Myocyte (in vitro differentiated cells): ENCODE data around the gene PPP5C. TPM values are rescaled to one million over a fixed set of nuclear protein-coding genes. Genes with fewer than 3 reads are reported as not detected.
"Not testable (repeated sequence)": the region's sequence is repeated elsewhere in the genome, so short reads cannot be mapped to it uniquely, and the experiment has no call there.

ENCODE experiments used
- DNase-seq: peaks from one replicate; pipeline ENCODE4 v3.0.0-alpha.2; 2012; ENCODE audit warnings: low read depth
- total RNA-seq: library from RNA; depleted of rRNA; stranded (reverse); fragments of >200 nt; gene quantifications from 2 replicates; pipeline ENCODE4 v1.2.3, GENCODE V29; 2014

The PPP5C gene
- total RNA-seq, 1 donor from 2014 or later: 71.6 TPM

DNA sequence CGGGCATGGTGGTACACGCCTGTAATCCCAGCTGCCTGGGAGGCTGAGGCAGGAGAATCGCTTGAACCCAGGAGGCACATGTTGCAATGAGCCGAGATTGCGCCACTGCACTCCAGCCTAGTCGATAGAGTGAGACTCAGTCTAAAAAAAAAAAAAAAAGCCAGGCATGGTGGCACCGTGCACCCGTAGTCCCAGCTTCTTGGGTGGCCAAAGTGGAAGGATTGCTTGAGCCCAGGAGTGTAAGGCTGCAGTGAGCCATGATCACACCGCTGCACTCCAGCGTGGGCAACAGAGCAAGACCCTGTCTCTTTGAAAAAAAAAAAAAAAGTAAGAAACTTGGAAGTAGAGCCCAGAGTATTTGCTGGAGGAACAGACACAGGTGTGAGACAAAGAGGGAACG lies 38.7 kb downstream of the PPP5C start:
- DNase-seq: no peak

DNA sequence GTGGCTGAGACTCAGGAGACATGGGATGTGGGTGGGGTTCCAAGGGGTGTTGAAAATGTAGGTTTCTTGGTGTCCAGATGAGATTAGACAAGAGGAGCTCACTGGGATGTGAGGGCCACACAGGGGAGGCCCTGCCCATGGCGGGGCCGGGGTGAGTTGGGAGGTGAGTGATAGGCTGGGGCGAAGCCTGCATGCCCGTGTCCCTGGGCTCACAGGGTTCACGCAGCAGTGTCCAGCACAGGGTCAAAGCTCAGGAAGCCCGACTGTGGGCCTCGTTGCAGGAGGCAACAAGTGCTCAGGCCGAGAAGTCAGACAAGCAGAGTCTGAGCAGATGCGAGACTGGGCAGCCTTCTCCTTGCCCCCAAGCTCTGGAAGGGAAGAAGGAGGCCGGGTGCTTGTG lies 39.3 kb downstream of the PPP5C start:
- no peak for DNase-seq

DNA sequence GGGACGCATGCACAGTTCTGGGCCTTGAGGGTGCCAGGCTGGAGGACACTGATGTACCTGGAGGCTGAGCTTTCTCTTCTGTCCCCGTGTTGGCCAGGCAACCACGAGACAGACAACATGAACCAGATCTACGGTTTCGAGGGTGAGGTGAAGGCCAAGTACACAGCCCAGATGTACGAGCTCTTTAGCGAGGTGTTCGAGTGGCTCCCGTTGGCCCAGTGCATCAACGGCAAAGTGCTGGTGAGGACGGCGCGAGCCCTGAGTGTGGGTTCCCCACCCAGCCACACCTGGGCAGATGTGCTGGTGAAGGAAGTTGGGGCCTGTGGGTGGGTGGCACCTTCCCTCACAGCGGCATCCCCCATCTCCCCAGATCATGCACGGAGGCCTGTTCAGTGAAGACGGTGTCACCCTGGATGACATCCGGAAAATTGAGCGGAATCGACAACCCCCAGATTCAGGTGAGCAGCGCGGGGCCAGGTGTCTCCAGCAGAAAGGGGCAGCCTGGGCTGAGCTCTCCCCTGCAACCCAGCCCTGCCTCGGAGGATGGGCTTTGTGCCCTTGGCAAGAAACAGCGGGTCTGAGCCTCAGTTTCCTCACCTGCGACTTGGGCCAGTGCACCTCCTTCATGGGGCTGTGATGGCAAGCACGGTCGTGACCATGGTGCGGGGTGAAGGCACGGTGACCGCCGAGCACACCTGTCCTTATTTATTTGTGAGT lies 40.3 kb downstream of the PPP5C start:
- no peak for DNase-seq

DNA sequence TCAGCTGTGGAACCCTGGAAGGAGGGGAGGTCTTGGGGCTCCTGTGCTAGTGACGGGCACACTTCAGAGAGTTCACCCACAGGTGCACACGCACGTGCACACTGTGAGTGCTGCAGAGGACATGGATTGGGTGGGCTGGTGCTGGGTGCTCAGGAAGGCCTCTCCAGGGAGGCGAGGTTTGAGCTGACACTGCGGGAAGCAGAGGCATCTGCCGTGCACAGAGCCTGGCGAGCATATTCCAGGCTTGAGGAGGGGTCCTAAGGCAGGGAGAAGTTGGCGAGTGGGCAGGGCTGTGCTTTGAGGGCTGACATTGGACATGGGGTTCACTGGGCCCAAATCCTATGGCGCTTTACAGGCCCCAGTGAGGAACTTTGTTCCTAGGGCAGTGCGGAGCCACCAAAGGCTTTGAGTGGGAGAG lies 40.8 kb downstream of the PPP5C start:
- no peak for DNase-seq

DNA sequence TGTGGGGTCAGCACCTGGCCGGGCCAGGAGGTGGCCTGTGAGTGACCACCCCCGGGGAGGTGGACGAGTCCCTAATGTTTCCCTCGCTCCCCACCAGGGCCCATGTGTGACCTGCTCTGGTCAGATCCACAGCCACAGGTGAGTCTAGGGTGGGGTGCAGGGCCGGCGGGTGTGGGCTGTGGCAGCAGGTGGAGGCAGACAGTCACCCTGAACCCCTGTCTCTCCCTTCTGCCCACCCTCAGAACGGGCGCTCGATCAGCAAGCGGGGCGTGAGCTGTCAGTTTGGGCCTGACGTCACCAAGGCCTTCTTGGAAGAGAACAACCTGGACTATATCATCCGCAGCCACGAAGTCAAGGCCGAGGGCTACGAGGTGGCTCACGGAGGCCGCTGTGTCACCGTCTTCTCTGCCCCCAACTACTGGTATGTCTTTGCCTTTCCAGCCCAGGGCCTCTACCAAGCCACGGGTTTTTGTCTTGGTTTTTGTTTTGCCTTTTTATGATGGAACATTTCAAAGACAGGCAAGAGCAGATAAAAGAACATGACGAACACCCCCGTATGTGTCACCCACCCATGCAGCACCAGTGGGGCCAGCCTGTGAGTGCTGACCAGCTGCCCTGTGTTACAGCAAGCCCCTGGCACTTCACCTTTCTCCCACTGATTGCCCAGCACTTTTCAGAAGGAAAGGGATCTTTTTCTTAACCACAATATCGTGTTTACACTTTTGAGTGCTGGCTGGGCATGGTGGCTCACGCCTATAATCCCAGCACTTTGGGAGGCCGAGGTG lies 41.6 kb downstream of the PPP5C start:
- no peak for DNase-seq

DNA sequence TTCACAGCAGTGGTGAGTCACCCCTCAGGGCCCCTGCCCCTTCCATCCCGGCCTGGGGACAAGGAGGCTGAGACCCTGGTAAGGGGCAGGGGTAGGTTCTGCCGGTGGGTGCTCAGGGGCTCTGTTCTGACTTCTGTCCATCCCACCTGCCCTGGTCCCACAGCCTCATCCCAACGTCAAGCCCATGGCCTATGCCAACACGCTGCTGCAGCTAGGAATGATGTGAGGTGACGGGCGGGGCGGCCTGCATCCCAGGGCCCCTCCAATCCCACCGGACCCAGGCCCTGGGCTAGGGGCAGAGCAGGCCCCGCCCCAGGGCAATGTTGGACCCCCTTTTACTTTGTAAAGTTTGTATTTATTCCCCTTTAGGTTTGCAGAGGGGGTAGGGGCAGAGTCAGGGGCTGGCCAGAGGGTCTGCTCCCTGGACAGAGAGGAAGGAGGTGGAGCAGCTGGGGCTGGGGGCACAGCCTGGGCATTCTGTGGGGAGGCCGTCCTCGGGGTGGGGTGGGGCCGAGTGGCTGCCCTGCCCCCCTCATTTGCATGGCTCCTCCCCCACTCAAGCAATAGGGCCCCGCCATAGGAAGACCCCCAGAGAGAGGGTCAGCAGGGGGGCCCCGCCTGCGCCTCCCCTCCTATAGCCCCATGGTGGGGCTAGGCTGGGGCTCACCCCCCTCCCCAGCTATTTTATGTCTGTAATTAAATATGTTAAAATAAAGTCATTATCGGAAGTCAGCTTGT lies 43.4 kb downstream of the PPP5C start:
- no peak for DNase-seq

DNA sequence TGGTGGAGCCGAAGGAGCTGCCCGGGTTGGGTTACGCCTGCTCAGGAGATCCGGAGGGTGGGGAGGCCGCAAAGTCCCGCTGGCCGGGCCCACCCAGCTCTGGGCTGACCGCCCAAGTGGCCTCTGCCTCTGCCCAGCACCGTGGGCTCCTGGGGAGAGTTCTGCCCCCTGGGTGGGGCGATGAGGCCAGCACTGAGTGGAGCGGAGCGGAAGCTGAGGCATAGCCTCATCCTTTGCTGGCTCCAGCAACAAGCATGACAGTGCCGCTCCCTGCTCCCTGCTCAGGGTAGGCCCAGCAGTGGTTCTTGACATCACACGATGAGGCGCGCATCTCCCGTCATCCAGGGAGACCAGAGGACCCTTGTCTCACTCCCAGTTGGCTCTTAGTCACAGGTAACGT lies 44.0 kb downstream of the PPP5C start:
- DNase-seq: no peak

DNA sequence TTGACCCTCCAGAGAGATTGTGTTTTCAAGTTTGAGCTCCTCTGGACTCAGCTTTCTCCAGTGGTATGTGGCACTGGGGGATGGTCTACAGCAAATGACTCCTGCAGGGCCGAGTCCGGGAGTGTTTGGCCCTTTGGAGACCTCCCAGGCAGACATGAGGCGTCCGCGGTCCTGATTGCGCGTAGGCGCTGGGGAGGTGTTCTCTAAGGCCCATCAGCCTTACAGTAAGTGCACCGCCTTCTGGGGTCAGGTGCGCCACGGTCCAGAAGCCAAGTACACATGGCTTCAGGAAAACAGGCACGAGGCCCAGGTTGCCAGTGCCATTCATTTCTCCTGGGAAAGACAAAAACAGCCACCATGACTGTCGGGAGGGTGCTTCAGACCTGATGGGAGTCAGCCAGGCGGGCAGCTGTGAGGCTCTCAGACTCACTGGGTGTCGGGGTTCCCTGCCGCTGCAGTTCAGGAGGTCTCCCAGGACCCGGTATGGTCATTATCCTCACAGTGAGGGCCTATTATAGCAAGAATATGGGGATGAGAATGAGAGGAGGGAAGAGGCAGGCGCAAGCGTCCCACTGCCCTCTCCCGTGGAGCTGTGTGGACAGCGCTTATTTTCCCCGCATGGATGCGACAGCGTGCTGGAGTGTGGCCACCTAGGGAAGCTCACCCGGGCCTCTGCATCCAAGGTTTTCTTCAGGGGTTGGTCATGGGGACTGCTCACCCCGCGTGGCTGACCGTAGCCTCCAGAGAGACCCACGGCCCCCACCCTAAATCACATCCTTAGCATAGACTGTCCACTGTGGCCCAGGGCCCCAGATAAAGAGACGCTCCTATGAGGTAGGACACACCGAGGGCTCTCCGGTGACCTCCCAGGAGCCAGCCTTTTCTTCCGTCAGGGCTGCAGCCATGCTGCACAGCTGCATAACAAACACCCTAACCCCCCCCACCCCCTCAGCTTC lies 44.7 kb downstream of the PPP5C start:
- no peak for DNase-seq

DNA sequence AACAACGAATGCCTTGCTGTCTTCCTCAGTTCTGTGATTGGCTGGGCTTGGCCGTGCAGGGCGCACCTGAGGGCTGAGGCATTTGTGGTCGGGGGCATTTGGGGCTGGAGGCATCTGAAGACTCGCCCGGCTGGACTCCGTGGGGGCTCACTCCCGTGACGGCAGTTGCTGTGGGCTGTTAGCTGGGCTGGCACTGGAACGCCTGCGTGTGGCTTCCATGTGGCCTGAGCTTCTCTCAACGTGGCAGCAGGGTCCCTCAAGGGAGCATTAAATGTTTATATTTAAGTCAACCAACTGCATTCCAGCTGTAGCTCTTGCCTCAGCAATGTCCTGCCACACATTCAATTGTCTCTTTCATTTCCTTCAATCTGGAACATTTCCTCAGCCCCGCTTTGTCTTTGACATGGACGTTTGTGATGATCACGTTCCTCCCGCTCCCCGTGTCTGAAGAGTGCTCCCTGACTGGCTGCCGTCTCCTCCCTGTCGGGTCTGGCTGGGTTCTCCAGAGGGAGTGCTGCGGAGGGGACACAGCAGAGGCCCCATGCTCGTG lies 45.4 kb downstream of the PPP5C start:
- DNase-seq: peak; percentile 89

DNA sequence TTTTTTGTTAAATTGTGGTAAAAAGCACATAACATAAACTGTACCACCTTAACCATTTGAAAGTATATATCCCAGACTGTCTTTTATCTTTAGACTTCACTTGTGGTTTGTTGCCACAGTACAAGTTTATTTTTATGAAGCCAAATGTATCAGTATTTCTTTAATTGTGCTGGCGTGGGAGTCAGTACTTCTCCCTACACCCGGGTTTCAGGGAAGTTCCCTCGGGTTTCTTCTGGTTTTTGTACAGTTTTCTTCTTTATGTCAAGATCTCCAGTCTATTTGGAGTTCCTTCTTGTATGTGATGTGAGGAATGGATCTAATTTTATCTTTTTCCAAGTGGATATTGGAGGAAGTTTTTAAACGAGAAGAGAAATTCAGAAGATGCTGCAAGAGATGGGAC lies 46.0 kb downstream of the PPP5C start:
- DNase-seq: no peak

DNA sequence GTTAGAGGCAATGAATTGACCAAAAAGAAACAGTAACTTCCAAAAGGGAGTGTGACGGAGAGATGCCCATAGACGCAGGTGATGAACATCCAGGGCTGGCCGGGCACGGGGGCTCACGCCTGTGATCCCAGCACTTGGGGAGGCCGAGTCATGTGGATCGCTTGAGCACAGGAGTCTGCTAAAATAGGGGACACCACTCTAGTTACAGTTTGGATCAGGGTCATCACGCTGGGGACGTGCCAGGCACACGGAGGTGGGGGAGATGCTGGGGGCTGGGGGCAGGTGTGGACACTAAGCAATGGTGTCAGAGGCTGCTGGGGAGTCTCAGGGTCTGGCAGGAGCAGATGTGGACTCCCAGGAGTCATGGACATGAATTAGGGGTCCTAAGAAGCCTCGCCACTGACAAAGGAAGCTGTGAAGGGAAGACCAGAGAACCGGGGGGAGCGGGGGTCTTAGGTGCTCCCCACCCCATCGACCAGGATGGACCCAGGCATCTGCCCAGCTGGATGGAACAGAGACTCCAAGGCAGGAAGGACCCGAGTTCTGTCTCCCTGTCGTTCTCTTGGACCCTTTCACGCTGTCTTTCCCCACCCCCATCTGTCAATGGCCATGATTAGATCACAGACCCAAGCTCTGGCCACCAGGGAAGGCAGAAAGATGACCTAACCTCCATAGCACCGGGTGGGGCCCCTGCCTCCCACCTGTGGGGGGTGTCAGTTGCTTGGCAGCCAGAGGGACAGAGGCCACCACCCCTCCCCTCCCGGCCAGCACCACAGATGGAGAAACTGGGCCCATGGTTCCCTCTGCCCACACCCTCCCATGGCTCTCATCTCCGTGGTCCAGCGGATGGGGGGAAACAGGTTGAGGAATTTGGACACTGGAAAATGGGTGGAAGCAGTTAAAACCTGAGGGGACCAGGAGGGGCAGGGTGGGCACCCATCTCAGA lies 46.8 kb downstream of the PPP5C start:
- no peak for DNase-seq

DNA sequence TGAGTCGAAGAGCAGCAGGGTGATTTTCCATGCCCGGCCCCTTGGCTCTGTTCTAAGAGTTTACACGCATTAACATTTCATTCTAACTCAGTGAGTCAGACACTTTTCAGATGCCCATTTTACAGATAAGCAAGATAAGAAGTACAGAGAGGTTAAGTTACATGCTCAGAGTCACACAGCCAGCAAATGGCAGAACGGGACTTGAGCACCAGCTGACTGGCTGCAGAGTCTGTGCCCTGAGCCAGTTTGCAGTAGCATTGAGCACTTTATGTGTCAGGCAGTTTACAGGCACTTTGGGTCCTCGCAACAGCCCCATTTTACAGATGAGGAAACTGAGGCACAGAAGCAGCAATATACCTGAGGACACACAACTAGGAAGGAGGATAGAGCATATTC lies 47.5 kb downstream of the PPP5C start:
- DNase-seq: no peak

DNA sequence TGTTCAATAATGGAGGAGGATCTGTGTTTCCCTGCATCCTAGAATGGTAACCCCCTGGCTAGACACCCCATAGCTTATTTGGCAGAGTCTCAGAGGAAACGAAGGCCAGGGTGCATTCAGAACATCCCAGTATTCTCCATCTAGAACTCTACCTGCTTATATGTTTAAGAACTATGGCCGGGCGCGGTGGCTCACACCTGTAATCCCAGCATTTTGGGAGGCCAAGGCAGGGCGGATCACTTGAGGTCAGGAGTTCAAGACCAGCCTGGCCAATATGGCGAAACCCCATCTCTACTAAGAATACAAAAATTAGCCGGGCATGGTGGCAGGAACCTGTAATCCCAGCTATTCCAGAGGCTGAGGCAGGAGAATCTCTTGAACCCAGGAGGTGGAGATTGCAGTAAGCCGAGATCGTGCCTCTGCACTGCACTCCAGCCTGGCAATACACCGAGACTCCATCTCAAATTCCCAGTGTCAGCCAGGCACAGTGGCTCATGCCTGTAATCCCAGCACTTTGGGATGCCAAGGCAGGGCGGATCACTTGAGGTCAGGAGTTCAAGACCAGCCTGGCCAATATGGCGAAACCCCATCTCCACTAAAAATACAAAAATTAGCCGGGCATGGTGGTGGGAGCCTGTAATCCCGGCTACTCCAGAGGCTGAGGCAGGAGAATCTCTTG lies 51.1 kb downstream of the PPP5C start:
- DNase-seq: not testable (repeated sequence)

DNA sequence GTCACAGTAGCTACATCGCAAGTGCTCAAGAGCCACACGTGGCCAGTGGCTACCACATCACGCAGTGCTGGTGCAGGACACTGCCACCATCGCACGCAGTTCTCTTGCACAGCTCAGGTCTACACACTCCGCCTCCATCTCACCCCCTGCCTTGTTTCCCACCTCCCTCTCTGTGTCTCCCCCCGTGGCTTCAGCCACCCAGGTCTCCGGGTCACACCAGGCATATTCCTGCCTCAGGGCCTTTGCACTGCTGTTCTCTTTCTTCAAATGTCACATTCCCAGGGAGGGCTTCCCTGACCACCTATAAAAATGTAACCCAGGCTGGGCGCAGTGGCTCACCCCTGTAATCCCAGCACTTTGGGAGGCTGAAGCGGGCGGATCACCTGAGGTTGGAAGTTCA lies 55.8 kb downstream of the PPP5C start:
- DNase-seq: no peak

DNA sequence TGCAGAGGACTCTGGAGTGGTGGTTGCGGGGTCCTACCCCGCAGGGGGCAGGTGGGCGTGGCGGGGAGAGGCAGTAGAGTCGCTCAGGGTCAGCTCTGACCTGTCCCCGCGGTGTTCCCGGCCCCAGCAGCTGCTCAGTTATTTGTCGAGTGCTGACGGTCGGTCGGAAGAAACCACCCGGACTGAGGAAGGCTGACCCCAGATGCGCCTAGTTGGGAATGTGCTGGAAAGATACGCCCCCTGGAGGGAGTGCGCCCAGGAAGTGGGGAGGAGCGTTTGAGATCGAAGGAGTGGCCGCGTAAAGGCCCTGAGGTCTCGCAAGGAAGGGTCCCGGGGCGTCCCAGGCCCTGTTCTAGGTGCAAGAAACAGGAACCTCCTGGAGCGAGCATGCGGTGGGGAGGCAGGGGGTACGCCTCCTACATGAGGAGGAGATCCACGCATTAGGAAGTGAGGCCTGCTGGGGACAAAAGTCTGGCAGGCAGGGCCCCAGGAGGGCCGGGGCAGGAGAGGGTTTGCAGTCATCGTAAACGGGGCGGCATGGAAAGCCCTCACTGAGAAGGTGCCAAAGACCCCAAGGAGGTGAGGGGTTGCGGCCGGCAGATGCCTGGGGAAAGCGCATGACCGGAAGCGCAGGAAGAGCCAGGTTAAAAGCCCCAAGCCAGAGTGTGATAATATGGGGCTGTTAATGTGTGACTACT lies 57.3 kb downstream of the PPP5C start:
- peak; percentile 71 for DNase-seq

DNA sequence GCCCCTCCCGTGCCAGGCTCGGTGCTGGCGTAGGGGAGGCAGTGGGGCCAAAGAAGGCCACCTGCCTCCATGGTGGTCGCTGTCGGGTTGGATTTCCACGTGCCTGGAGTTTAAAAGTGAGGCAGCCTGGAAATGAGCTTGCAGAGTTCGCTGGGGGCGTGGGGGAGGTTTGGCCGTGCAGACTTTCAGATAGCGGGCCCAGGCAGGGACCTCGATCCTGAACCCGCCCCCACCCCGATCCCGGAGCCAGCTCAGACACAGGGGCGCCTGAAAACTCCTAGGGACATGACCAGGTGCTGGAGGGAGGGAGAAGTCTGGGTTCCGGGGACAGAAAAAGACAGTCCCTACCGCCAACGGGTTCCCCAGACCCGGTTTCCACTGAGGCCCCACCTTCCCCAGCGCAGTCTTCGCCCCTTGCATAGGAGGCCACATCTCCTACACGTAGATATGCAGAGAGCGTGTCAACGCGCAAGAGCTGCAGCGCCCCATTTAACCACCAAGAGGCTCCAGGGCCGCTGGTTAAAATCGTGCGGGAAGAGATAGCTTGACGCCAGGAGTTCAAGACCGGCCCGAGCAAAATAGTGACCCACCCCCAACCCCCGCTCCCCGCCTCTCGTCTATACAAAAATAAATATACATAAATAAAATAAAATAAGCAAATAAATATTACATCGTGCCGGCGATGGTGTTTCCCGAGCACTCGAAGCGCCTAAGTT lies 58.0 kb downstream of the PPP5C start:
- DNase-seq: no peak

DNA sequence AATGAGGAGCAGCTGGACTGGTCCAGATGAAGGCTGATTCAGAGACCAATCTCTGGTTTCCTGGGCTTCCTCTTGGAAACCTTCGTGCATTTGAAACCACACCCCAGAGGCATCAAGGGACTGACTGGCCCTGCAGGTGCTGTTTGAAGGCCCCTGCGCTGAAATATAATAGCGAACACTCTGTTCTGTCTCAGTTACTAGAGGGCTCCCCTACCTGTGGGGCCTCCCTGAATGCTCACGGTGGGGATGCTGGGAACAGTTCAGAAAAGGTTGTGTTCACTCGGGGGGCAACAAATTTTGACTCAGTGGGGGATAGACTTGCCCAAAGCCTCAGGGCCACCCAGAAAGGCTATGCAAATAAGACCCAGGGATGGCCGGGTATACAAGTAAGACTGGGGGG lies 60.1 kb downstream of the PPP5C start:
- DNase-seq: no peak
